ENCODE data around the gene ST13.

ST13 gene

GRCh38 chr22:40856513-40857308 lies at the start of gene ST13, which contains the start of gene XPNPEP3:
TSS of gene ST13 (minus strand) at chr22:40856639. CDS start at chr22:40856540, 99 bp downstream.
TSS of gene XPNPEP3 (plus strand) at chr22:40857148. CDS start at chr22:40857182, 34 bp downstream.
- TF ChIP-seq CTCF (IDR thresholded peaks at IDR 0.05; ENCODE audit: low read depth, low read length): peak; percentile 18
- in situ Hi-C loops (cut with HindIII; ENCODE audit: low sequenced_read_pairs): no loop called here
- DNase-seq (ENCODE audit: low read depth, low spot score): peak; percentile 97
- peak within 1 kb of the TSS; percentile 97 for H3K4me3 ChIP-seq (ENCODE audit: low read depth, low read length)

GRCh38 chr22:40904101-40904500 lies 47.7 kb upstream of the ST13 start:
- no peak for TF ChIP-seq CTCF (IDR thresholded peaks at IDR 0.05; ENCODE audit: low read depth, low read length)
- DNase-seq (ENCODE audit: low read depth, low spot score): no peak
- no peak overlapping the region for H3K4me3 ChIP-seq (ENCODE audit: low read depth, low read length)
- in situ Hi-C loops (cut with HindIII; ENCODE audit: low sequenced_read_pairs): no loop called here

- H3K4me3 ChIP-seq (ENCODE audit: low read depth, low read length): no peak overlapping the region
- DNase-seq (ENCODE audit: low read depth, low spot score): peak; percentile 72
- peak; percentile 59 for TF ChIP-seq CTCF (IDR thresholded peaks at IDR 0.05; ENCODE audit: low read depth, low read length)
- in situ Hi-C loops (cut with HindIII; ENCODE audit: low sequenced_read_pairs): no loop called here
Observed at GRCh38 chr22:40898850-40899357, 42.5 kb upstream of the ST13 start.

- in situ Hi-C loops (cut with HindIII; ENCODE audit: low sequenced_read_pairs): no loop called here
- no peak overlapping the region for H3K4me3 ChIP-seq (ENCODE audit: low read depth, low read length)
- DNase-seq (ENCODE audit: low read depth, low spot score): no peak
- TF ChIP-seq CTCF (IDR thresholded peaks at IDR 0.05; ENCODE audit: low read depth, low read length): no peak
Observed at GRCh38 chr22:40894417-40894816, 38.0 kb upstream of the ST13 start.

- DNase-seq (ENCODE audit: low read depth, low spot score): no peak
- no peak for TF ChIP-seq CTCF (IDR thresholded peaks at IDR 0.05; ENCODE audit: low read depth, low read length)
- in situ Hi-C loops (cut with HindIII; ENCODE audit: low sequenced_read_pairs): no loop called here
- no peak overlapping the region for H3K4me3 ChIP-seq (ENCODE audit: low read depth, low read length)
Observed at GRCh38 chr22:40890881-40891280, 34.4 kb upstream of the ST13 start.

GRCh38 chr22:40889116-40889515 lies 32.7 kb upstream of the ST13 start:
- TF ChIP-seq CTCF (IDR thresholded peaks at IDR 0.05; ENCODE audit: low read depth, low read length): no peak
- DNase-seq (ENCODE audit: low read depth, low spot score): no peak
- no peak overlapping the region for H3K4me3 ChIP-seq (ENCODE audit: low read depth, low read length)
- in situ Hi-C loops (cut with HindIII; ENCODE audit: low sequenced_read_pairs): no loop called here

Measured in astrocyte of the spinal cord (primary cell).